Left ventricle myocardium superior (tissue), 1 donor: ENCODE results near the gene PITPNC1. TPM values are rescaled to one million over a fixed set of nuclear protein-coding genes. Genes with fewer than 3 reads are reported as not detected.

Experiments used
- ATAC-seq: fragments of 200-7000 bp; cut with Tn5 transposase; one replicate; pipeline ENCODE4 v1.9.1; 2020; ENCODE audit warnings: mild to moderate bottlenecking, moderate library complexity
- DNase-seq: peaks from one replicate; pipeline ENCODE4 v3.0.0-alpha.2; 2020
- intact Hi-C: fragments of 100-400 bp; cut with micrococcal nuclease; formaldehyde crosslinking; loops from one replicate; pipeline ENCODE4 v1.11.0; 2022
- total RNA-seq: library from RNA; stranded (reverse); fragmentation: NEBNext Ultra II Directional; extraction: Animal tissue kit (Norgen Biotek cat#: 25700); gene quantifications from one replicate; pipeline ENCODE4 v1.2.1, GENCODE V29; 2021
- donor health status: DM: no; HTN: yes; CAD: no; lungs with severe emphysema.

The PITPNC1 gene
- total RNA-seq, 1 donor from 2014 or later, result 11.0 TPM

DNA sequence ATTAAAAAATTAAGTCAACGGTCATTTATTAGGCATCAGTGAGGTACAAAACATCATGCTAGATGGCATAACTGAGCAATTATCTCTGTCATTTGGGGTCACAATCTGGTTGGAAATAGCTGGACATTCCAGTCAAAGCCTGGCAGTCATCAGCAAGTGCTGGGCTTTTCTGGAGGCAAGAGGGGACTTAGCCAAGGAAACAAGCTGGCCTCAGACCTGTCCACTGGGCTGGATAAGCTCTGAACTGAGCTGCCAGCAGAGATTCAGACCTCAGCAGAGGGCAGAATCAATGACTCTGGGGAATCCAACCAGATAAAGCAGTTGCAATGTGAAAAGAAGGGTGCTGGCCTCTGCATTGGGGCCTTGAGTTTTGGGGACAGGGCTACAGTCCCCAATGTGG is 178.8 kb downstream of the PITPNC1 start:
- DNase-seq (no peak), ATAC-seq (no peak)
- intact Hi-C loops, result loop anchor here (10.0 kb wide), 1 partner anchor 61 kb away; no protein-coding TSS in a partner anchor

DNA sequence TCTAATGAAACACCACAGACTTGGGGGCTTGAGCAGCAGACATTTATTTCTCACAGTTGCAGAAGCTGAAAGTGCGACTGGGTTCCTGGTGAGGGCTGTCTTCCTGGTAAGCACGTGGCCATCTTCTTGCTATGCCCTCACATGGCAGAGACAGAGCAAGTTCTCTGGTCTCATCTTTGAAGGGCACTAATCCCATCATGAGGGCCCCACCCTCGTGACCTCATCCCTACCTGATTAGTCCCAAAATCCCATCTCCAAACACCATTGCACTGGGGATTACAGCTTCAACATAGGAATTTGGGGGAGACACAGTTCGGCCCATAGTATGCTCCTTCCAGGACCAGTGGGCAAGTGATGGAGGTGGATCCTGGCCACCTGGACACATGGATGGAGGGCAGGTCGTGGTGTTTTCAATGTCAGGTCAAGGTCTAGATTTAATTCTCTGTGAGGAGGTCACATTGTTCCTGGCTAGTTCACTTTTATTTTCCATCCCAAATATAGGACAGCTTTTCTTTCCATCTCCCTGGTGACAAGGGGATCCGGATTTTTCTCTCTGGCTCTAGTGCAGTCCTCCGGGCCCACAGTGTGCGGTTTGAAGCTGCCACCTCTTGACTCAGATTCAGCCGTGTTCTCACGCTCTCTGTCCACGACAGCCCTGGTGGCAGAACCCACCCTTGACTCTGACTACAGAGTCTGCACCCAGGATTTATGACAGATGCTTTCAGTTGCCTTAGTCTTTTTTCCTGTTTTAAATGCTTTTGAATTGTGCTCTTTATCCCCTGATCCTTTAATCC is 180.2 kb downstream of the PITPNC1 start:
- no peak for ATAC-seq
- intact Hi-C loops, result loop anchor here (10.0 kb wide), 1 partner anchor 62 kb away; no protein-coding TSS in a partner anchor
- DNase-seq, result no peak

DNA sequence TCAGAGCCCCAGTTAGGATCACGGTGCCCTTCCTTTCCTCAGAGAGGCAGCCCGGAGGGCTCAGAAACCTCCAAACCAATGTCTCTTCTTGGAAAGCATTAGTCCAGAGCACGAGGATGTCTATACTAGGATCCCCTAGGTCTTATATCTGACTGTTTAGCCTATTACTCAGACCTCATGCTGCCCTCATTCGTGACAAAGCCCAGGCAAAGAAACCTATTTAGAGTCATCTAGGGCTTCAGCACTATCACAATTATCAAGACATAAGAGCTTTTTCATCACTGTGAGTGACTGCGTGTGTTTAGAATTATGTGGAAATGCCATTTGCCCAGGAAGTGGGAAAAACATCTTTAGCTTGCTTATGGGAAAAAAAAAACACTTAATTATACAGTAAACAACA is 180.8 kb downstream of the PITPNC1 start:
- intact Hi-C loops, result loop anchor here (10.0 kb wide), 1 partner anchor 63 kb away; no protein-coding TSS in a partner anchor
- ATAC-seq, result no peak

DNA sequence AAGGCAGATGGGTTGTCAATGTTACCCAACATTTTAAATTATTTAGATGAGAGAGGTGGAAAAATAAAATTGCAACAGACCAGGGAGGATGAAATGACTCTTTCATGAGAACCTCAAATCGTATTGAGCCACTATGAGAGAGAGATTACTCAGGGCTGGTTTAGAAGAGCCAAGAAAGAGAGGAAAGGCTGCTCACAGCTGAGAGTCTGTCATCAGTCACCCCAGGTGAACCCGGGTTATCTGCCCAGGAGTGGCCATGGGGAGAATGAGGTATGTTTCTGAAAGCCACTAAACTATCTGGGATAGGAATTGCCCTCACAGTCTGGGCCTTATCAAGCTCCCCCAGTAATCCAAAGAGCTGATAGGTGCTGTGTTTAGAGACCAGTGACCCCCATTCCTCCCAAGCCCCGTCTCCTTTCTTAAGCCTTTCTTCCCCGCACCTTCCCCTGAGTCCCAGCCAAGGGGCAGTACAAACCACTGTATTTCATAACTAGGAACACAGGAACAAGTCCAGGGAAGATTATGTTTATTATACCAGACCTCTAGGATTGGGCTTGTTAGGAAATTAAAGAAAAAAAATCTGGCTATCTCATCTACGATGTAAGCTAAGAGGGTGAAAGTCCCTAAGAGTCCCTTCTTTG is 181.8 kb downstream of the PITPNC1 start:
- intact Hi-C loops, result loop anchor here (10.0 kb wide), 1 partner anchor 64 kb away; no protein-coding TSS in a partner anchor
- peak; percentile 75 for ATAC-seq

More for the DNA sequence above, 180.8 kb downstream of the PITPNC1 start:
- DNase-seq, result no peak

DNA sequence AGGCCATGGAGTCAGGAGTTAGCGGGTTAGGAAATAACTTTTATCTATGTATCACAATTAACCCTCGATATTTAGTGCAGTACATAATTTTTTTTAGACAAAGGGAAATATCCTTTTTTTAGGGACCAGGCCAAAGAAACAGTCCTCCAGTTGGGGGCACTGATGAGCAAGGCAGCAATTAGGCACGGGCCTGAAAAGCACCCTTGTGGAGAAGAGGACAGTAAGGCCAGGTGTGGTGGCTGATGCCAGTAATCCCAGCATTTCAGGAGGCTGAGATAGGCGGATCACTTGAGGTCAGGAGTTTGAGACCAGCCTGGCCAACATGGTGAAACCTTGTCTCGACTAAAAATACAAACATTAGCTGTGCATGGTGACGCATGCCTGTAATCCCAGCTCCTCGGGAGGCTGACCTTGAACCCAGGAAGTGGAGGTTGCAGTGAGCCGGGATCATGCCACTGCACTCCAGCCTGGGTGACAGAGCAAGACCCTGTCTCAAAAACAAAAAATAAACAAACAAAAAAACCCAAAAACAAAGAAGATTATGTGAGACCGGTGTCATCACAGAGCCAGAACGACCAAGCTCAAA is 182.4 kb downstream of the PITPNC1 start:
- DNase-seq, result no peak
- intact Hi-C loops, result loop anchor here (10.0 kb wide), 1 partner anchor 65 kb away; no protein-coding TSS in a partner anchor

More for the DNA sequence above, 181.8 kb downstream of the PITPNC1 start:
- no peak for DNase-seq

DNA sequence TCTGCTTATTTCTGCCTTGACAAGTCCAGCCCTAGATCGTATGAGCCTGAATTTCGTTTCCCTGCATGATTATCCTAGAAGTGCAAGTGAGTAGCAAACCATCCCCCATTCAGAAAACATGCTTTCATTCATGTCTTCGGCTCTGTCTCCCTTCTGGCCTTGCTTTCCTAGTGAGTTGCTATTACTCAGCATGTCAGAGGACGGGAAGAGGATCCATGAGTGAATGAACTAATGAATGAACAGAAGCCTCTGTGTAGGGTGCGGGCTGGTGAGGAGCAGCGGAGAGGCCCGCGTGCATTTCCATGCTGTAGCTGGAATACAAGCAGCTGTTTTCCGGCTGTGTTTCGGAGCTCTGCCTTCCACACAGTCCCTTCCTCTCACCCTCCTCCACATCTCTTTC is 184.9 kb downstream of the PITPNC1 start:
- intact Hi-C loops, result no loop called here
- DNase-seq (no peak), ATAC-seq (no peak)

More for the DNA sequence above, 182.4 kb downstream of the PITPNC1 start:
- ATAC-seq, result no peak

DNA sequence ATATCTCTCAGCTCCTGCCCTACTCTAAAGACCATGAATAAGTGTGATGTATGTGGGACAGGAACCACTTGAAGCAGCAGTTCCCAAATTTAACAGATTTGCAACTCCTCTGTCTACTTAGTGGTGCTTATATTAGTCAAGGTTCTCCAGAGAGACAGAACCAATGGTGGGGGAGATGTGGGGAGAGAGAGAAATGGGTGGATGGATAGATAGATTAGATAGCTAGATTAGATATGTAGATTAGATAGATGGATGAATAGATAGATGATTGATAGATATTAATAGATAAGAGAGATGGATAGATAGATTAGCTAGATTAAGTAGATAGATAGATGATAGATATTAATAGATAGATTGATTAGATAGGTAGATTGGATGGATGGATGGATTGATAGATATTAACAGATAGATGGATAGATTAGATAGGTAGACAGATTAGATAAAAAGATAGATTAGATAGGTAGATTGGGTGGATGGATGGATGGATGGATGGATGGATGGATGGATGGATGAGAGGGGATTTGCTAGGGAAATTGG is 186.7 kb downstream of the PITPNC1 start:
- intact Hi-C loops, result no loop called here

DNA sequence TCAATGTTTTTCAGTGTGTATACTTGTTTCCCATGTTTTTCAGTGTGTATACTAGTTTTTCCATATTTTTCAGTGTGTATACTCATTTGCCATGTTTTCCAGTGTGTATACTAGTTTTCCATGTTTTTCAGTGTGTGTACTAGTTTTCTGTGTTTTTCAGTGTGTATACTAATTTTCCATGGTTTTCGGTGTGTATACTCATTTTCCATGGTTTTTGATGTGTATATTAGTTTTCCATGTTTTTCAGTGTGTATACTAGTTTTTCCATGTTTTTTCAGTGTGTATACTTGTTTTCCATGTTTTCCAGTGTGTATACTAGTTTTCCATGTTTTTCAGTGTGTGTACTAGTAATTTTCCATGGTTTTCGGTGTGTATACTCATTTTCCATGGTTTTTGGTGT is 188.0 kb downstream of the PITPNC1 start:
- intact Hi-C loops, result no loop called here

More for the DNA sequence above, 186.7 kb downstream of the PITPNC1 start:
- DNase-seq (no peak), ATAC-seq (no peak)

DNA sequence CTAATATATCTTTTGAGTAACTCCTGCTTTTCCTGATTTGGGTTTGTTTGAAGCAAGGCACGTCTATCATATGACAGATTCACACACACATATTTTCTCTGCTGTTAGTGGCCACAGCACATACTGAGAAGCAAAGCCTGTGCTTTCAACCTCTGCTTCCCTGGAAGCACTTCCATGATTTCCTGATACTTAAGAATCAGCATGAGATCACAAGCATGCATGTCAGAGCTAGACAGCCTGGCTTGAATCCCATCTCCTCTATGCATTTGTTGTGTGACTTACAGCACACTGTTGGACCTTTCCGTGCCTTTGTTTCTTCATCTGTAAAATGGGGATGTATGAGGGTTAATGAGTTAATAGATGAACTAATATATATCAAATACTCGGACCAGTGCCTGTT is 189.6 kb downstream of the PITPNC1 start:
- intact Hi-C loops, result no loop called here
- ATAC-seq (no peak), DNase-seq (no peak)

More for the DNA sequence above, 188.0 kb downstream of the PITPNC1 start:
- ATAC-seq, result no peak
- DNase-seq, result no peak

DNA sequence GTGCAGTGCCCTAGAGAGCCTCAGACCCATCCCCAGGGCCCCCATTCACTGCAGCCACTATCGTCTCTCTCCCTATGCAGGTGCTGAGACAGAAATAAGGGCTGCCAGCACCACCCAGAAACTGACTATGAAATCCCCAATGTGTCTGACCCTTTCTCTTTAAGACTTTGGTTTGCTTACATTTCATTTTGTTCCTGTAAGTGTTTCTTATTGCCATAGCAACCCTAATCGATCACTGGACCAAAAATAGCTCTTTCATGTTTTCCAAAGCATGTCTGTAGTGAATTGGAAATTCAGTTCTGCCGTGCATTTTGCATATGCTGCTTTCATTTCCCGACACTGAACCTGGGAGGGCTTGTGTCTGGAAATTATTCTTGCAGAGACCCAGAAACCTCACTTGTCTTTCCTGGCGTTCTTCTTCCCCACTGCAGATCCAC is 192.0 kb downstream of the PITPNC1 start:
- ATAC-seq (no peak), DNase-seq (no peak)
- intact Hi-C loops, result no loop called here

DNA sequence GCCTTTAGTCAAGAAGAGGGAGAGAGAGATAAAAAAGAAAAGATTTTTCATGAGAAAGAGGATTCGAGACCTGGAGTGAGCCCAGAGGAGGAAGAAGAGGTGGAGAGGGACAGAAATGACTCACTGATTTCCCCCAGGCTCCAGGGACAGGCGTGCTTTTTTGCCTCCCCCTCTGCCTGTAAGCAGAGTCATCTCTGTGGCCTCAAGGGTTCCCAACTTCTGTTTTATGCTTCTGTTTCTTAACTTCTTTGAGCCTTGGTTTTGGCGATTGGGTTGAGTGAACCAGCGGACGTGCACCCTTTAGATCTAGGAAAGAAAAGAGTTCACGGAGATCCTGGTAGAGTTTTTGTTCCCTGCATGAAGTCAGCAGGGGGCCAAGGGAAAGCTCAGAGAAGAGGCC is 192.8 kb downstream of the PITPNC1 start:
- ATAC-seq, result no peak
- DNase-seq, result no peak
- intact Hi-C loops, result no loop called here

DNA sequence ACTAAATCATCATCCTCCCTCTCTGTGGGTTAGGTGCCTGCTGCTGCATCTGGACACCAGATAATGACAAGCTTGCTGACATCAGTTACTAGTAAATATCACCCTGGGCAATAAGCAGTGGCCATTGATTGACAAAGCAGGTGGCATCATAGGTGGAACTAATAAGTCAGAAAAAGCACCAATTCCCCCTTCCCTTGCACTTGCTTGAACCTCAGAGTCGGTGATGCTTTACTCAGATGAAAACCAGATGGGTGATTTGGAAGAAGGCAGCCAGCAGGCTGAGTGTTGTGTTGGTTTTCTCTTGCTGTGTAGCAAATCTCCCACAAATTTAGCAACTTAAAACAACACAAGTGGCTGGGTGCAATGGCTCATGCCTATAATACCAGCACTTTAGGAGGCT is 193.7 kb downstream of the PITPNC1 start:
- intact Hi-C loops, result no loop called here
- ATAC-seq (no peak), DNase-seq (no peak)

DNA sequence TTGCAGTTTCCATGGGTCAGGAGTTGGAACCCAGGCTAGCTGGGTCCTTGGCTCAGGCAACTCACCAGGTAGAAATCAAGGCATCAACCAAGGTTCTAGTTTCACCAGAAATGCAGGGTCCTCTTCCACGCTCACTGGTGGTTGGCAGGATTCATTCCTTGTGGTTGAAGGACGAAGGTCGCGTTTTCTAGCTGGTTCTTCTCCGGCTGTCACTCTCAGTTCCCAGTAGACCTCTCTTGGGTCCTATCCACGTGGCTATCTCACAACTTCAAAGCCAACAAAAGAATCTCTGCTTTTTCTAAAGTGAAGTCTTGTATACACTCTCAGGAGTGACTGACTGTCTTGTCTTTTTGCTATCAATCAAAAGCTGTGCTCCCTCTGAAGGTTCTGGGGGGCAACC is 194.4 kb downstream of the PITPNC1 start:
- DNase-seq (no peak), ATAC-seq (no peak)
- intact Hi-C loops, result no loop called here

DNA sequence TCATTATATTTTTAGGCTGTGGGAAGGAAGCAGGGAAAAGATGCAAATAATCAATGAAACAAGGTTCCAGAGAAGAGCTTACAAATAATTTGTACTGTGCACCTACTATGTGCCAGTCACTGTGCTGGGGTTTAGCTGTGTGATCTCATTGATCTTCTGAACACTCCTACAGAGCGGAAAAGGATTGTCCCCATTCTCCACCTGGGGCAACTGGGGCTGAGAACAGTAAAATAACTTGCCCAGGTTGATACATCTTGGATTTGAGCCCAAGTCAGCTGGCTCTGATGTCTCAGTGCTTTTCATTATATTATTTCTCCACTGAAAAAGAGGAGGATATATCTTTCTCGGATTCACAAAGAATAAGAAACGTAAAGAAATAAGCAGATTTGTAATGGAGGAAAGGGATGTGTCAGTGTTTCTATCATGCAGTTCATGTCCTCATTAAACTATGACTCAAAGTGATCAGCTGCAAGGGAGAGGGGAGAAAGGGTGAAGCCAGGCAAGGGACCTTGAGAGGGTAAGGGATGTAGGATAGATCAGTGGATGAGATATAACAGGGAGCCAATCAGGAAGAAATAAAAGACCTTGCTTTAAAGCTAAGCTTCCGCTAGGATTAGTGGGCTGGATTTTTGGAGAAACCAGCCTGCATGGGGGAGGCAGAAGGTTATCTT is 197.0 kb downstream of the PITPNC1 start:
- ATAC-seq, result no peak
- no peak for DNase-seq
- intact Hi-C loops, result no loop called here

DNA sequence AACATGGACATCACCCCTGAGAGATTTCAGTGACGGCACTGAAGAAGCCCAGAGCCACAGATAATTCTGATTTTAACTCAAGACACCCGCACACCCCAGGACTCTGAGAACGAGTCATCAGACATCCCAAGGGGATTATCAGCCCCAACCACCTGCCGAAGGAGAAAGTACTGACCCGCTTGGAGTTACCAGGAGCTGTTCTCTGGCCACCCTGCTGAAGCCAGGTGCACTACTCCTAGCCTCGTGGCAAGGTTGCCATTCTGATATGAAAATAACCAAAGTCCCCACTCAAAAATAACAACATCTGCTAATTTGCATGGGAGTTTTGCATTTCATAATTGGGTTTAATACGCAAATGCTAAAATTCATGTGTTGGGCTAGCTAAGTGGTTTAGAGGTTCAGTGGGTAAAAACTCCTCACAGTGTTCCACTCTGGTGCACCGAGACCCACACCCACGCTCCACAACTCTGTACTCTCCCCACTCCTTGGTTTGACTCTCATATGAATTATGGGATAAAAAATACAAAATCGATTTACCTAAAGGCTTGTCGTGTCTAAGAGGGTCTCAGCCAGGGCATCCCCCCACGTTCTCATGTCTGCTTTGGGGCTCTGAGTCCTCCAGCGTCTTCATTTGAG is 197.7 kb downstream of the PITPNC1 start:
- intact Hi-C loops, result no loop called here
- DNase-seq (no peak), ATAC-seq (no peak)

DNA sequence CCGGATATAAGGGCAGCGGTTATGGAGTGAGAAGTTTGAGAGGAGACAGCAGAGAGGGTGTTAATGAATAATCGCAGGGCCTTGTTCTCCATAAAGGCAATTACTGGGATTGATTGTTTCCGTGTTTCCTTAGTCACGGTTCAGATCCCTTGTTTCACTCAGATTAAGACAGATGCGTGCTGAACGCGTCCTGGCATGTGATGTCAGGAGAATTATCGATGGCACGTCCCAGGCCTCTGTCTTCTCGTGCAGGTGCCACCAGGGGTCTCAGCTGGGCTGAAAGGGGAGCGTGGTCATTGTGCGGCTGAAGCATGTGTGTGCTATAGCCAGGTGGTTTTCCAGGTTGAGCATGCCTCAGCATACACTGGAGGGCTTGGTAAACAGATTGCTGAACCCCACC is 198.2 kb downstream of the PITPNC1 start:
- no peak for DNase-seq
- ATAC-seq, result no peak
- intact Hi-C loops, result no loop called here

DNA sequence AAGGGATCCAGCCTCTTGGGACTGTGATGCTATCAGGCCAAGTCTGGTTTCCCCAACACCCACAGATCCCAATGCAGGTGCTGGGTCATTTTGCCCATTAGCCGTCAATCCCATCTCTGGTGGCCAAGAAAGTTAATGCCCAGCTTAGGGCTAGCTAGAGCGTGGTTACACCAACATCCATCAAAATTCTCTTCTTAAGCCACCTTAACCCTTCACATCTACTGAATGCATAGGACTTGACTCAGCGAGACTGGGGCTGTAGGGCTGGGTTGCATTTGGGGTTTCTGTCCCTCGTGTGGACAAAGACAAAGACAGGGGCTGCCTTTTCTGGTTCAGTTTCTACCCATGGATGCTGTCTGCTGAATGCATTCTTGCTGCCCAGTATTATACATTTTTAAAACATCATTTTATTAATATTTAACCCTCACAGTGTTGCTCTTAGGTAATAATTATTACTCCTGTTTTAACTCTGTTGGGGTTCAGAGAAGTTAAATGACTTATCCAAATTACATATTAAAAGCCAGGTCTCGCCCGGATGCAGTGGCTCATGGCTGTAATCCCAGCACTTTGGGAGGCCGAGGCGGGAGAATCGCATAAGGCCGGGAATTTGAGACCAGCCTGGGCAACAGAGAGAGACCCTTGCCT is 199.5 kb downstream of the PITPNC1 start:
- intact Hi-C loops, result no loop called here
- DNase-seq, result no peak
- ATAC-seq, result no peak

DNA sequence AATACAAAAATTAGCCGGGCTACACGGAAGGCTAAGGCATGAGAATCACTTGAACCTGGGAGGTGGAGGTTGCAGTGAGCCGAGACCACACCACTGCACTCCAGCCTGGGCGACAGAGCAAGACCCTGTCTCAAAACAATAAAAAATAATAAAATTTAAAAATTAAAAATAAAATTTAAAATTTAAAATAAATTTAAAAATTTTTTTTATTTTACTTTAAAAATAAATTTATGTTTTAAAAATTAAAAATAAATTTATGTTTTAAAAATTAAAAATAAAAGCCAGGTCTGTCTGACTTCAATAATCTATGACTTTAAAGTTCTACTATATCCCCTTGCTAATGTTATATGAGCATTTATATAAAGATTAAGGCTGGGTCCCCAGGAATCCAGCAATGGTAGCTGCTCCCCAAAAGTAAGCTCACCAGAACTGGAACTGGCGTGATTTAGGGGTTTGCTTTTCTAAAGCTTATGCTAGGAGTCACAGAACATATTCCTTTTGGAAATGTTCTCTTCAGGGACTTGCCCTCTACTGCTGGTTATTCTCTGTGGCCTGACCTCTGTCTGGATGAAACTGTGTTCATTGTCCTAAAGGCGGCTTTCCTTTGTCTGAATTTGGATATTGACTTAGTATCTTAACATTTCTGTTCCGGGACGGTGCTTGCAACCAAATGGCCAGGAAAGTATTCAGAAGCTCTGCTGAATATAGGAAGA is 200.5 kb downstream of the PITPNC1 start:
- no peak for ATAC-seq
- no peak for DNase-seq
- intact Hi-C loops, result no loop called here
